Coronary artery (tissue), 2 donors: ENCODE data around the gene CYB5R2.
A peak's percentile ranks its signal among the peaks of the same experiment; 100 is the strongest.

Experiments used
- DNase-seq: peaks from one replicate; pipeline ENCODE4 v3.0.0-alpha.2; 2017; ENCODE audit warnings: low spot score
- H3K27ac ChIP-seq, 2 donors: fragments of 200-600 bp; sonication (generic); one replicate each; pipeline ENCODE4 v1.5.1; 2016 to 2019
- H3K4me3 ChIP-seq: fragments of 200-600 bp; sonication (generic); 2 replicates; pipeline ENCODE4 v1.5.1; 2016; ENCODE audit warnings: mild to moderate bottlenecking, moderate library complexity
- CTCF ChIP-seq: fragments of 200-600 bp; sonication (generic); IDR thresholded peaks from one replicate; pipeline ENCODE4 v1.5.1; 2019; ENCODE audit warnings: antibody characterized with exemption

Gene CYB5R2

GRCh38 chr11:7630002-7630401 lies 43.3 kb downstream of the CYB5R2 start:
- TF ChIP-seq CTCF, result no peak
- H3K4me3 ChIP-seq, result no peak overlapping the region
- no peak for DNase-seq
- H3K27ac ChIP-seq, result no peak overlapping the region

GRCh38 chr11:7628660-7629059 lies 44.6 kb downstream of the CYB5R2 start:
- Histone ChIP-seq H3K27ac (no peak overlapping the region), H3K4me3 (no peak overlapping the region)
- no peak for TF ChIP-seq CTCF
- DNase-seq, result no peak

GRCh38 chr11:7622721-7623120 lies 50.6 kb downstream of the CYB5R2 start:
- DNase-seq, result no peak
- no peak for TF ChIP-seq CTCF
- Histone ChIP-seq H3K4me3 (no peak overlapping the region), H3K27ac (no peak overlapping the region)

- H3K4me3 ChIP-seq, result no peak overlapping the region
- TF ChIP-seq CTCF, result no peak
- no peak overlapping the region for H3K27ac ChIP-seq
- no peak for DNase-seq
Observed at GRCh38 chr11:7621554-7621953, 51.7 kb downstream of the CYB5R2 start.

GRCh38 chr11:7621090-7621489 lies 52.2 kb downstream of the CYB5R2 start:
- DNase-seq, result no peak
- Histone ChIP-seq H3K4me3 (no peak overlapping the region), H3K27ac (no peak overlapping the region)
- no peak for TF ChIP-seq CTCF

GRCh38 chr11:7619322-7619721 lies 54.0 kb downstream of the CYB5R2 start:
- no peak for DNase-seq
- no peak overlapping the region for H3K27ac ChIP-seq
- no peak for TF ChIP-seq CTCF
- H3K4me3 ChIP-seq, result no peak overlapping the region

GRCh38 chr11:7617032-7617431 lies 56.3 kb downstream of the CYB5R2 start:
- DNase-seq, result peak; percentile 59
- Histone ChIP-seq H3K27ac (no peak overlapping the region), H3K4me3 (no peak overlapping the region)
- no peak for TF ChIP-seq CTCF
